Measurements from ENCODE around the gene USP13. TPM values are rescaled to one million over a fixed set of nuclear protein-coding genes. Genes with fewer than 3 reads are reported as not detected.

Gene USP13
- total and polyA plus RNA-seq, 2 of the 4 experiments (the other 2 are of a cell fraction), result 9.2 to 18.1 TPM

DNA sequence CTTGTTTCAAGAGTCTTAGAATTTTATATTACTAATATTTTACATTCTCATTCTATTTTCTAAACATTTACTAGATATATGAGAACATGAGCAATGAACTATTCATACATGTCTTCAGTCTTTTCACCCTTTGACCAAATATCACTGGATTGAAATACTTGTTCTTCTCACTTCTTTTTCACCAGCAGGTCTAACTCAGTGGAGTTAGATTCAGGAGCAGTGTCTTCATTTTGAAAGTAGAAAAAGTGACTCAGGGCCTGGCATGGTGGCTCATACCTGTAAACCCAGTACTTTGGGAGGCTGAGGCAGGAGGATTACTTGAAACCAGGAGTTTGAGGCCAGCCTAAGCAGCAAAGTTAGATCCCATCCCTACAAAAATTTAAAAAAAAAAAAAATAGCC, 70.8 kb downstream of the USP13 start:
- H3K4me2 ChIP-seq (ENCODE audit: low read depth, low read length), result no peak overlapping the region
- no peak overlapping the region for H2BK15ac ChIP-seq (ENCODE audit: low read depth, low read length)
- in situ Hi-C loops (cut with MboI; ENCODE audit: low sequenced_read_pairs) (no loop called here), dilution Hi-C loops (cut with HindIII; ENCODE audit: low sequenced_read_pairs, unreplicated experiment) (no loop called here), intact Hi-C loops (cut with micrococcal nuclease) (no loop called here)
- H3K4me3 ChIP-seq (ENCODE audit: insufficient read depth, low read depth, low read length), result no peak overlapping the region
- no peaks in the 10 kb centered on the region for H3K4me1 ChIP-seq (ENCODE audit: control insufficient read depth, insufficient read depth, low read length)
- no peak overlapping the region for H3K14ac ChIP-seq (replicated peaks; ENCODE audit: low read depth, low read length)
- peaks cover 4% of the 10 kb centered on the region; the same call in 1 of the 2 replicates for H3K9me1 ChIP-seq (ENCODE audit: insufficient read depth, low read length)
- H4K91ac ChIP-seq (ENCODE audit: insufficient read depth, low read depth, low read length), result no peak overlapping the region
- no peak overlapping the region for H3K18ac ChIP-seq (ENCODE audit: low read depth, low read length)
- H2AFZ ChIP-seq (replicated peaks; ENCODE audit: low read length, poor library complexity), result no peak overlapping the region
- no peaks in the 10 kb centered on the region for H3K27me3 ChIP-seq (ENCODE audit: control insufficient read depth, insufficient read depth, low read length)
- H4K8ac ChIP-seq (ENCODE audit: low read depth in 2 of 2, low read length in 2 of 2), result no peak overlapping the region
- ChIA-PET CTCF (no interaction called here), POLR2A (ENCODE audit: unreplicated experiment) (interaction anchor here (0.7 kb wide), 1 partner anchor 11 kb away, joined by 5 read pairs; no protein-coding TSS in a partner anchor)
- no peak overlapping the region for H3K27ac ChIP-seq (ENCODE audit: insufficient read depth, low read length)
- no peak overlapping the region for H3K56ac ChIP-seq (ENCODE audit: extremely low read depth, insufficient read depth, low read length)
- H3K9ac ChIP-seq (ENCODE audit: low read depth, low read length), result no peak overlapping the region
- no TSS peak for BruUV-seq (replicated peaks)
- no peak overlapping the region for H2AK5ac ChIP-seq (ENCODE audit: low read depth, low read length)
- no peak overlapping the region for H2BK5ac ChIP-seq (ENCODE audit: low read depth, low read length, poor library complexity, severe bottlenecking)
- no peak for DNase-seq
- H3K9me3 ChIP-seq (ENCODE audit: control insufficient read depth, insufficient read depth, low read length), result no peaks in the 10 kb centered on the region
- no peak for ATAC-seq (ENCODE audit: low read depth)
- no peak overlapping the region for H2BK120ac ChIP-seq (ENCODE audit: low read depth, low read length)
- no peak overlapping the region for H4K5ac ChIP-seq (ENCODE audit: low read depth, low read length)
- no peak overlapping the region for H3K23ac ChIP-seq (ENCODE audit: low read depth, low read length)
- no peak overlapping the region for H2BK20ac ChIP-seq (ENCODE audit: low read depth, low read length)
- no peaks in the 10 kb centered on the region for H4K20me1 ChIP-seq (ENCODE audit: insufficient read depth, low read length)
- peaks cover 4 to 44% of the 10 kb centered on the region in 2 experiments; a peak in 3 of 4 replicates for H3K79me1 ChIP-seq (ENCODE audit: low read depth in 1 of 2, low read length in 2 of 2)
- no peak overlapping the region for H2AK9ac ChIP-seq (replicated peaks; ENCODE audit: low read depth, low read length, poor library complexity)
- H3K36me3 ChIP-seq (ENCODE audit: control insufficient read depth, insufficient read depth, low read length), result peaks cover 2% of the 10 kb centered on the region; the same call in 1 of the 2 replicates
- no peak overlapping the region for H3K4ac ChIP-seq (ENCODE audit: low read depth, low read length)
- TF ChIP-seq, protein P1, sequence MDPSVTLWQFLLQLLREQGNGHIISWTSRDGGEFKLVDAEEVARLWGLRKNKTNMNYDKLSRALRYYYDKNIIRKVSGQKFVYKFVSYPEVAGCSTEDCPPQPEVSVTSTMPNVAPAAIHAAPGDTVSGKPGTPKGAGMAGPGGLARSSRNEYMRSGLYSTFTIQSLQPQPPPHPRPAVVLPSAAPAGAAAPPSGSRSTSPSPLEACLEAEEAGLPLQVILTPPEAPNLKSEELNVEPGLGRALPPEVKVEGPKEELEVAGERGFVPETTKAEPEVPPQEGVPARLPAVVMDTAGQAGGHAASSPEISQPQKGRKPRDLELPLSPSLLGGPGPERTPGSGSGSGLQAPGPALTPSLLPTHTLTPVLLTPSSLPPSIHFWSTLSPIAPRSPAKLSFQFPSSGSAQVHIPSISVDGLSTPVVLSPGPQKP (IDR thresholded peaks at IDR 0.05; ENCODE audit: borderline replicate concordance, low read depth, low read length), result no peak
- no peak for TF ChIP-seq BHLHE40 (IDR thresholded peaks at IDR 0.05; ENCODE audit: low read depth, low read length)
- TF ChIP-seq, protein P2, sequence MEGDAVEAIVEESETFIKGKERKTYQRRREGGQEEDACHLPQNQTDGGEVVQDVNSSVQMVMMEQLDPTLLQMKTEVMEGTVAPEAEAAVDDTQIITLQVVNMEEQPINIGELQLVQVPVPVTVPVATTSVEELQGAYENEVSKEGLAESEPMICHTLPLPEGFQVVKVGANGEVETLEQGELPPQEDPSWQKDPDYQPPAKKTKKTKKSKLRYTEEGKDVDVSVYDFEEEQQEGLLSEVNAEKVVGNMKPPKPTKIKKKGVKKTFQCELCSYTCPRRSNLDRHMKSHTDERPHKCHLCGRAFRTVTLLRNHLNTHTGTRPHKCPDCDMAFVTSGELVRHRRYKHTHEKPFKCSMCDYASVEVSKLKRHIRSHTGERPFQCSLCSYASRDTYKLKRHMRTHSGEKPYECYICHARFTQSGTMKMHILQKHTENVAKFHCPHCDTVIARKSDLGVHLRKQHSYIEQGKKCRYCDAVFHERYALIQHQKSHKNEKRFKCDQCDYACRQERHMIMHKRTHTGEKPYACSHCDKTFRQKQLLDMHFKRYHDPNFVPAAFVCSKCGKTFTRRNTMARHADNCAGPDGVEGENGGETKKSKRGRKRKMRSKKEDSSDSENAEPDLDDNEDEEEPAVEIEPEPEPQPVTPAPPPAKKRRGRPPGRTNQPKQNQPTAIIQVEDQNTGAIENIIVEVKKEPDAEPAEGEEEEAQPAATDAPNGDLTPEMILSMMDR (conservative IDR thresholded peaks at IDR 0.05; ENCODE audit: low read depth, low read length), result no peak
